Loucy (cell line): ENCODE data around the gene ZFPL1.

ENCODE experiments used
- H2AFZ ChIP-seq: fragments of 200-600 bp; sonication (generic); 2 replicates; pipeline ENCODE4 v1.6.0; 2016; ENCODE audit warnings: antibody characterized with exemption, mild to moderate bottlenecking, low read length, moderate library complexity
- H3F3A ChIP-seq: fragments of 200-600 bp; 2 replicates; pipeline ENCODE4 v1.6.0; 2016; ENCODE audit warnings: antibody characterized with exemption, low read depth, mild to moderate bottlenecking
- H3K27me3 ChIP-seq: fragments of 200-600 bp; sonication (generic); 2 replicates; pipeline ENCODE4 v1.6.1; 2014; ENCODE audit warnings: low read length, mild to moderate bottlenecking; ENCODE audit not compliant: insufficient read depth, poor library complexity, severe bottlenecking
- H3K36me3 ChIP-seq: fragments of 200-600 bp; sonication (generic); 2 replicates; pipeline ENCODE4 v1.6.1; 2016; ENCODE audit warnings: low read length; ENCODE audit not compliant: insufficient read depth
- H3K4me1 ChIP-seq: fragments of 200-600 bp; sonication (generic); 2 replicates; pipeline ENCODE4 v1.5.1; 2014; ENCODE audit warnings: low read length, mild to moderate bottlenecking; ENCODE audit not compliant: insufficient read depth, poor library complexity, severe bottlenecking
- H3K4me2 ChIP-seq: fragments of 200-600 bp; sonication (generic); 2 replicates; pipeline ENCODE4 v1.6.0; 2014; ENCODE audit warnings: antibody characterized with exemption, low read length, low read depth, mild to moderate bottlenecking; ENCODE audit not compliant: poor library complexity, severe bottlenecking
- H3K4me3 ChIP-seq: fragments of 200-600 bp; sonication (generic); 2 replicates; pipeline ENCODE4 v1.5.1; 2014; ENCODE audit warnings: low read length, mild to moderate bottlenecking, mixed read lengths; ENCODE audit not compliant: poor library complexity, severe bottlenecking
- H3K79me2 ChIP-seq: fragments of 200-600 bp; sonication (generic); 2 replicates; pipeline ENCODE4 v1.6.1; 2014; ENCODE audit warnings: low read length; ENCODE audit not compliant: insufficient read depth
- H3K9ac ChIP-seq: fragments of 200-600 bp; sonication (generic); 2 replicates; pipeline ENCODE4 v1.6.0; 2014; ENCODE audit warnings: mild to moderate bottlenecking, low read depth, low read length, moderate library complexity; ENCODE audit not compliant: poor library complexity, severe bottlenecking
- H3K9me2 ChIP-seq: fragments of 200-600 bp; sonication (generic); replicated peaks from 2 replicates; pipeline ENCODE4 v1.6.1; 2016; ENCODE audit warnings: low read depth, low read length, mixed read lengths
- H3K9me3 ChIP-seq: fragments of 200-600 bp; sonication (generic); 2 replicates; pipeline ENCODE4 v1.6.1; 2014; ENCODE audit warnings: mild to moderate bottlenecking, antibody characterized with exemption, low read length, low read depth; ENCODE audit not compliant: insufficient read depth
- H4K20me1 ChIP-seq: fragments of 200-600 bp; sonication (generic); 2 replicates; pipeline ENCODE4 v1.6.0; 2014; ENCODE audit warnings: antibody characterized with exemption, low read length, mild to moderate bottlenecking; ENCODE audit not compliant: insufficient read depth, poor library complexity, severe bottlenecking
- CTCF ChIP-seq: fragments of 200-600 bp; sonication (generic); conservative IDR thresholded peaks from 2 replicates; pipeline ENCODE4 v1.5.1; 2014; ENCODE audit warnings: mild to moderate bottlenecking, antibody characterized with exemption, low read length
- EZH2phosphoT487 ChIP-seq: fragments of 200-600 bp; IDR thresholded peaks from 2 replicates; pipeline ENCODE4 v1.6.1; 2018; ENCODE audit warnings: antibody characterized with exemption, mild to moderate bottlenecking, moderate library complexity, borderline replicate concordance

The ZFPL1 gene

GRCh38 chr11:65119670-65119995 lies 35.6 kb downstream of the ZFPL1 start:
- Histone ChIP-seq H3F3A (peaks cover 4% of the 10 kb centered on the region), H3K79me2 (peaks cover 69% of the 10 kb centered on the region), H2AFZ (no peak overlapping the region), H3K36me3 (peaks cover 18% of the 10 kb centered on the region; the same call in 1 of the 2 replicates), H3K9me2 (no peaks in the 10 kb centered on the region), H3K4me1 (peaks cover 32% of the 10 kb centered on the region), H3K27me3 (no peaks in the 10 kb centered on the region), H3K9me3 (no peaks in the 10 kb centered on the region), H3K4me3 (no peak overlapping the region), H4K20me1 (peaks cover 24% of the 10 kb centered on the region), H3K9ac (peak overlapping the region; percentile 96), H3K4me2 (no peak overlapping the region)
- TF ChIP-seq CTCF (no peak), EZH2phosphoT487 (no peak)

GRCh38 chr11:65120831-65121230 lies 36.8 kb downstream of the ZFPL1 start:
- Histone ChIP-seq H3K79me2 (peaks cover 77% of the 10 kb centered on the region), H3K27me3 (no peaks in the 10 kb centered on the region), H3K9me3 (no peaks in the 10 kb centered on the region), H4K20me1 (peaks cover 24% of the 10 kb centered on the region), H3K4me2 (peak overlapping the region; percentile 99), H3K36me3 (peaks cover 21% of the 10 kb centered on the region; the same call in 1 of the 2 replicates), H3F3A (peaks cover 4% of the 10 kb centered on the region), H3K9ac (peak overlapping the region; percentile 96), H2AFZ (no peak overlapping the region), H3K4me3 (peak overlapping the region; percentile 92), H3K9me2 (no peaks in the 10 kb centered on the region), H3K4me1 (peaks cover 32% of the 10 kb centered on the region)
- TF ChIP-seq CTCF (no peak), EZH2phosphoT487 (no peak)

GRCh38 chr11:65121447-65121864 lies 37.4 kb downstream of the ZFPL1 start:
- no peaks in the 10 kb centered on the region for H3K9me2 ChIP-seq
- H3K4me3 ChIP-seq: peak overlapping the region; percentile 92
- peak overlapping the region; percentile 96 for H3K9ac ChIP-seq
- H4K20me1 ChIP-seq: peaks cover 24% of the 10 kb centered on the region
- TF ChIP-seq CTCF (no peak), EZH2phosphoT487 (no peak)
- peaks cover 4% of the 10 kb centered on the region for H3F3A ChIP-seq
- peak overlapping the region; percentile 99 for H3K4me2 ChIP-seq
- H3K79me2 ChIP-seq: peaks cover 71% of the 10 kb centered on the region
- H3K4me1 ChIP-seq: peaks cover 30% of the 10 kb centered on the region
- H3K27me3 ChIP-seq: no peaks in the 10 kb centered on the region
- no peak overlapping the region for H2AFZ ChIP-seq
- peaks cover 26% of the 10 kb centered on the region; the same call in 1 of the 2 replicates for H3K36me3 ChIP-seq
- H3K9me3 ChIP-seq: no peaks in the 10 kb centered on the region
